HG03378 (cell line): ENCODE measurements around the gene OR4C5.
"Not testable (repeated sequence)": the region's sequence is repeated elsewhere in the genome, so short reads cannot be mapped to it uniquely, and the experiment has no call there.

Source experiments
- ATAC-seq: cut with Tn5 transposase; IDR thresholded peaks from one replicate; pipeline ENCODE4 v1.9.1; 2021; ENCODE audit warnings: mild to moderate bottlenecking, moderate library complexity; ENCODE audit not compliant: unreplicated experiment

The OR4C5 gene

GRCh38 chr11:48366365-48366764 is at the start of gene OR4C5:
Gene OR4C5 (minus strand): TSS chr11:48366465. CDS start chr11:48366465, 0 bp downstream.
- no peak for ATAC-seq

GRCh38 chr11:48384670-48385069 is 18.4 kb upstream of the OR4C5 start:
- ATAC-seq = no peak

- ATAC-seq = not testable (repeated sequence)
Observed at GRCh38 chr11:48384151-48384550, 17.9 kb upstream of the OR4C5 start.

- ATAC-seq = not testable (repeated sequence)
Observed at GRCh38 chr11:48361289-48361688, 5.0 kb downstream of the OR4C5 start.

- no peak for ATAC-seq
Observed at GRCh38 chr11:48354677-48355076, 11.6 kb downstream of the OR4C5 start.

- ATAC-seq = no peak
Observed at GRCh38 chr11:48354013-48354412, 12.3 kb downstream of the OR4C5 start.

- ATAC-seq = not testable (repeated sequence)
Observed at GRCh38 chr11:48346286-48346685, 20.0 kb downstream of the OR4C5 start.

- not testable (repeated sequence) for ATAC-seq
Observed at GRCh38 chr11:48342505-48342904, 23.8 kb downstream of the OR4C5 start.

GRCh38 chr11:48341466-48341865 is 24.8 kb downstream of the OR4C5 start:
- no peak for ATAC-seq

GRCh38 chr11:48324620-48325019 is 41.6 kb downstream of the OR4C5 start, which contains the start of gene OR4C3:
Gene OR4C3 (plus strand): TSS chr11:48324920. CDS start chr11:48325022, 102 bp downstream.
- not testable (repeated sequence) for ATAC-seq

GRCh38 chr11:48319813-48320212 is 46.5 kb downstream of the OR4C5 start:
- ATAC-seq = not testable (repeated sequence)
